ENCODE measurements around the gene ERICH6B.

GRCh38 chr13:45540195-45540594 is 75.3 kb downstream of the ERICH6B start:
- no peak for TF ChIP-seq PATZ1 (CRISPR knock-in tag; IDR thresholded peaks at IDR 0.05; ENCODE audit: borderline replicate concordance)
- TF ChIP-seq ZNF8 (CRISPR knock-in tag; IDR thresholded peaks at IDR 0.05): no peak
- TF ChIP-seq GLIS3 (CRISPR knock-in tag; IDR thresholded peaks at IDR 0.05): no peak
- no peak for TF ChIP-seq ARNTL (CRISPR knock-in tag; IDR thresholded peaks at IDR 0.05; ENCODE audit: borderline replicate concordance, low read depth)
- no peak for TF ChIP-seq CREB5 (CRISPR knock-in tag; IDR thresholded peaks at IDR 0.05; ENCODE audit: low read depth)
- TF ChIP-seq SNAI2 (CRISPR knock-in tag; IDR thresholded peaks at IDR 0.05): no peak
- no peak for TF ChIP-seq BACH2 (CRISPR knock-in tag; IDR thresholded peaks at IDR 0.05; ENCODE audit: borderline replicate concordance)
- no peak for TF ChIP-seq ZC3H10 (CRISPR knock-in tag; IDR thresholded peaks at IDR 0.05)

Measured in SK-N-SH treated with all-trans-retinoic acid at 6 μM for 48 hours (cell line).